SK-N-SH (cell line): ENCODE results near the gene OGDHL. TPM values are rescaled to one million over a fixed set of nuclear protein-coding genes. Genes with fewer than 3 reads are reported as not detected.

Source experiments
- CTCF ChIA-PET: fragments of 300-600, 350-600 bp; formaldehyde crosslinking; extraction: SDS; loops from one replicate; lab custom pipeline; 2021; lab: Yijun Ruan, JAX
- POLR2A ChIA-PET: fragments of 350-600 bp; sonication (Branson Sonifier 250); formaldehyde crosslinking; extraction: SDS; loops from one replicate; lab custom pipeline; 2020; ENCODE audit warnings: antibody characterized with exemption, inconsistent platforms; lab: Yijun Ruan, JAX
- DNase-seq: peaks from one replicate; pipeline ENCODE4 v3.0.0; 2012
- H2AFZ ChIP-seq: fragments of 200-600 bp; sonication (generic); 2 replicates; pipeline ENCODE4 v1.8.1; 2016; ENCODE audit warnings: antibody characterized with exemption, mild to moderate bottlenecking, low read depth
- H3F3A ChIP-seq: fragments of 200-600 bp; sonication (generic); replicated peaks from 2 replicates; pipeline ENCODE3; 2016; ENCODE audit warnings: antibody characterized with exemption, mild to moderate bottlenecking; ENCODE audit not compliant: insufficient read depth
- H3K27ac ChIP-seq, 2 experiments: fragments of 200-500 bp in 1 of 2; fragments of 200-600 bp in 1 of 2; sonication (Bioruptor generic) in 1 of 2; sonication (generic), shearing (Covaris generic) in 1 of 2; 2 replicates each; pipeline versions ENCODE4 v1.5.1 to v1.6.1; 2014 to 2016; ENCODE audit warnings: low read depth in 2 of 2, inconsistent platforms in 1 of 2, low read length in 1 of 2, mild to moderate bottlenecking in 1 of 2, mixed read lengths in 1 of 2
- H3K27me3 ChIP-seq: fragments of 200-600 bp; sonication (generic), shearing (Covaris generic); 2 replicates; pipeline ENCODE4 v1.6.1; 2016; ENCODE audit warnings: mixed run types; ENCODE audit not compliant: insufficient read depth
- H3K36me3 ChIP-seq, 2 experiments: fragments of 200-500 bp in 1 of 2; fragments of 200-600 bp in 1 of 2; sonication (Bioruptor generic) in 1 of 2; sonication (generic) in 1 of 2; replicated peaks in 1 of 2; 2 replicates each; pipeline versions ENCODE3 to v1.5.1; 2014 to 2016; ENCODE audit warnings: low read length in 1 of 2, mild to moderate bottlenecking in 1 of 2; ENCODE audit not compliant: insufficient read depth in 2 of 2, control insufficient read depth in 1 of 2
- H3K4me1 ChIP-seq, 2 experiments: fragments of 200-500 bp in 1 of 2; fragments of 200-600 bp in 1 of 2; sonication (Bioruptor generic) in 1 of 2; sonication (generic), shearing (Covaris generic) in 1 of 2; 2 replicates each; pipeline versions ENCODE4 v1.5.1 to v1.6.1; 2014 to 2016; ENCODE audit warnings: low read depth in 1 of 2, low read length in 1 of 2, mixed run types in 1 of 2; ENCODE audit not compliant: insufficient read depth in 2 of 2, control insufficient read depth in 1 of 2
- H3K4me2 ChIP-seq: fragments of 200-600 bp; sonication (generic), shearing (Covaris generic); 2 replicates; pipeline ENCODE4 v1.6.1; 2017; ENCODE audit warnings: mixed run types
- H3K4me3 ChIP-seq, 2 experiments: fragments of 200-500 bp in 1 of 2; fragments of 200-600 bp in 1 of 2; sonication (Bioruptor generic) in 1 of 2; sonication (generic), shearing (Covaris generic) in 1 of 2; 2 replicates each; pipeline versions ENCODE4 v1.5.1 to v1.8.1; 2014 to 2016; ENCODE audit warnings: low read depth in 2 of 2, inconsistent platforms in 1 of 2, low read length in 1 of 2, mild to moderate bottlenecking in 1 of 2, mixed read lengths in 1 of 2, moderate library complexity in 1 of 2
- H3K79me2 ChIP-seq: fragments of 200-600 bp; sonication (generic); 2 replicates; pipeline ENCODE4 v1.8.1; 2017; ENCODE audit warnings: mild to moderate bottlenecking; ENCODE audit not compliant: insufficient read depth
- H3K9ac ChIP-seq: fragments of 200-600 bp; sonication (generic); 2 replicates; pipeline ENCODE4 v1.6.1; 2017; ENCODE audit warnings: mixed run types
- H3K9me2 ChIP-seq: fragments of 200-600 bp; sonication (generic); 2 replicates; pipeline ENCODE4 v1.6.1; 2017; ENCODE audit warnings: mixed run types
- H3K9me3 ChIP-seq: fragments of 200-600 bp; sonication (generic); 2 replicates; pipeline ENCODE4 v1.6.1; 2017; ENCODE audit warnings: mixed run types, mild to moderate bottlenecking, moderate library complexity
- H4K20me1 ChIP-seq: fragments of 200-600 bp; sonication (generic); 2 replicates; pipeline ENCODE4 v1.6.1; 2017; ENCODE audit warnings: mild to moderate bottlenecking, mixed run types; ENCODE audit not compliant: insufficient read depth
- ELF1 ChIP-seq: IDR thresholded peaks from 2 replicates; pipeline ENCODE4 v1.4.0; 2012
- FOSL2 ChIP-seq: IDR thresholded peaks from 2 replicates; pipeline ENCODE4 v1.4.0; 2012; ENCODE audit warnings: low read depth, mild to moderate bottlenecking, moderate library complexity, borderline replicate concordance
- FOXJ3 ChIP-seq: sonication (generic); formaldehyde crosslinking; IDR thresholded peaks from 2 replicates; pipeline ENCODE4 v1.5.1; 2020; ENCODE audit warnings: mild to moderate bottlenecking, missing genetic modification reagents
- FOXM1 ChIP-seq: IDR thresholded peaks from 2 replicates; pipeline ENCODE4 v1.4.0; 2012; ENCODE audit warnings: low read depth, mild to moderate bottlenecking
- GABPA ChIP-seq: IDR thresholded peaks from 2 replicates; pipeline ENCODE4 v1.4.0; 2012; ENCODE audit warnings: low read depth, mild to moderate bottlenecking
- JUND ChIP-seq: IDR thresholded peaks from 2 replicates; pipeline ENCODE4 v1.4.0; 2012
- MXI1 ChIP-seq: IDR thresholded peaks from 2 replicates; pipeline ENCODE4 v1.6.1; 2012; ENCODE audit warnings: mild to moderate bottlenecking, low read depth, low read length, improper control_type of control experiment
- NRF1 ChIP-seq: IDR thresholded peaks from 2 replicates; pipeline ENCODE4 v1.6.1; 2012; ENCODE audit warnings: low read depth, mild to moderate bottlenecking, low read length
- POLR2AphosphoS5 ChIP-seq: IDR thresholded peaks from 2 replicates; pipeline ENCODE4 v1.6.1; 2012; ENCODE audit warnings: low read depth, low read length
- RAD21 ChIP-seq: IDR thresholded peaks from 2 replicates; pipeline ENCODE4 v1.6.1; 2012; ENCODE audit warnings: mild to moderate bottlenecking, low read length
- RCOR1 ChIP-seq: fragments of 150-350 bp; IDR thresholded peaks from 2 replicates; pipeline ENCODE4 v1.6.1; 2017; ENCODE audit warnings: antibody characterized with exemption, low read length
- RFX5 ChIP-seq: IDR thresholded peaks from 2 replicates; pipeline ENCODE4 v1.6.1; 2012; ENCODE audit warnings: mild to moderate bottlenecking, improper control_type of control experiment, low read length
- RXRA ChIP-seq: IDR thresholded peaks from 2 replicates; pipeline ENCODE4 v1.4.0; 2012; ENCODE audit warnings: low read depth, mild to moderate bottlenecking, borderline replicate concordance
- SIN3A ChIP-seq: IDR thresholded peaks from 2 replicates; pipeline ENCODE4 v1.6.1; 2012; ENCODE audit warnings: low read depth, mild to moderate bottlenecking, low read length, moderate library complexity, borderline replicate concordance
- SMC3 ChIP-seq: IDR thresholded peaks from 2 replicates; pipeline ENCODE4 v1.6.1; 2012; ENCODE audit warnings: low read depth, low read length, improper control_type of control experiment
- TAF1 ChIP-seq: IDR thresholded peaks from 2 replicates; pipeline ENCODE4 v1.6.1; 2012; ENCODE audit warnings: low read depth, mild to moderate bottlenecking, low read length, moderate library complexity, borderline replicate concordance
- WGBS: methylation state at CpG from one replicate; pipeline ENCODE4 v1.1.6; 2017; ENCODE audit warnings: low lambda C conversion rate; 5-methylcytosine and 5-hydroxymethylcytosine counted together
- polyA plus RNA-seq, 3 experiments: library from polyadenylated mRNA; depleted of rRNA; stranded (reverse); fragments of >200 nt; gene quantifications; 2 replicates each; pipeline ENCODE4 v1.2.3, GENCODE V29; 2012
- TF ChIP-seq, protein P1 (sequence below): fragments of 200-600 bp; sonication (generic); IDR thresholded peaks from 2 replicates; pipeline ENCODE4 v1.6.1; 2017; ENCODE audit warnings: antibody characterized with exemption, mild to moderate bottlenecking, moderate library complexity
- TF ChIP-seq, protein P2 (sequence below): IDR thresholded peaks from 2 replicates; pipeline ENCODE4; 2012
- TF ChIP-seq, protein P3 (sequence below): fragments of 150-350 bp; IDR thresholded peaks from 2 replicates; pipeline ENCODE4 v1.6.1; 2017; ENCODE audit warnings: antibody characterized with exemption, low read length, low read depth, borderline replicate concordance
- TF ChIP-seq, protein P4 (sequence below): IDR thresholded peaks from 2 replicates; pipeline ENCODE4 v1.4.0; 2012; ENCODE audit warnings: low read depth

OGDHL gene
- polyA plus RNA-seq, 1 of the 3 experiments (the other 2 are of a cell fraction) = 25.4 TPM

DNA sequence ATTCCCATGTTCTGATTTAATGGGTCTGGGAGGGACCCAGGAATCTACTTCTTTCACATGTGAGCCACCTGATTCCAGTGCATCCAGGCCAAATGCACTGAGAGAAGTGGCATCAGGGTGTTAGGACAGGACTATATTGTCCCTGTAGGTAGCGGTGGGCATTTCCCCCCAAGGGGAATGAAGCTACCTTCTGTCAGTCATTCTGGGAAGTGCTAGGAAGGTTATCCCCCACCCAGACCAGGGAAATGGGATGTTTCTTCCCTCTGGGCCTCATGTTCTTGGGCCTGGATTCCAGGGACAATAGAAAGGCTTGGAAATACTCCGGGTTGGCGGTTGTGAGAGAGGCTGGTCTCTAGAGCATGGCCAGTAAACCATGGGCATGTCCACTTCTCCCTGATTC, 61.9 kb downstream of the OGDHL start:
- Histone ChIP-seq H3K4me2 (no peak overlapping the region), H3K9me2 (no peaks in the 10 kb centered on the region), H3K4me3 (no peak overlapping the region), H3K36me3 (no peaks in the 10 kb centered on the region), H4K20me1 (no peaks in the 10 kb centered on the region), H2AFZ (no peak overlapping the region), H3K79me2 (no peaks in the 10 kb centered on the region), H3K27ac (no peak overlapping the region), H3K9ac (no peak overlapping the region), H3K9me3 (no peaks in the 10 kb centered on the region), H3K4me1 (no peaks in the 10 kb centered on the region), H3K27me3 (no peaks in the 10 kb centered on the region; the same call in 1 of the 2 replicates), H3F3A (no peaks in the 10 kb centered on the region)
- TF ChIP-seq JUND = no peak
- no peak for TF ChIP-seq FOXJ3 (CRISPR knock-in tag)
- no peak for TF ChIP-seq RAD21
- TF ChIP-seq MXI1 = no peak
- no peak for TF ChIP-seq NRF1
- TF ChIP-seq GABPA = no peak
- no peak for TF ChIP-seq SIN3A
- TF ChIP-seq, protein P1, sequence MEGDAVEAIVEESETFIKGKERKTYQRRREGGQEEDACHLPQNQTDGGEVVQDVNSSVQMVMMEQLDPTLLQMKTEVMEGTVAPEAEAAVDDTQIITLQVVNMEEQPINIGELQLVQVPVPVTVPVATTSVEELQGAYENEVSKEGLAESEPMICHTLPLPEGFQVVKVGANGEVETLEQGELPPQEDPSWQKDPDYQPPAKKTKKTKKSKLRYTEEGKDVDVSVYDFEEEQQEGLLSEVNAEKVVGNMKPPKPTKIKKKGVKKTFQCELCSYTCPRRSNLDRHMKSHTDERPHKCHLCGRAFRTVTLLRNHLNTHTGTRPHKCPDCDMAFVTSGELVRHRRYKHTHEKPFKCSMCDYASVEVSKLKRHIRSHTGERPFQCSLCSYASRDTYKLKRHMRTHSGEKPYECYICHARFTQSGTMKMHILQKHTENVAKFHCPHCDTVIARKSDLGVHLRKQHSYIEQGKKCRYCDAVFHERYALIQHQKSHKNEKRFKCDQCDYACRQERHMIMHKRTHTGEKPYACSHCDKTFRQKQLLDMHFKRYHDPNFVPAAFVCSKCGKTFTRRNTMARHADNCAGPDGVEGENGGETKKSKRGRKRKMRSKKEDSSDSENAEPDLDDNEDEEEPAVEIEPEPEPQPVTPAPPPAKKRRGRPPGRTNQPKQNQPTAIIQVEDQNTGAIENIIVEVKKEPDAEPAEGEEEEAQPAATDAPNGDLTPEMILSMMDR = no peak
- TF ChIP-seq, protein P2, sequence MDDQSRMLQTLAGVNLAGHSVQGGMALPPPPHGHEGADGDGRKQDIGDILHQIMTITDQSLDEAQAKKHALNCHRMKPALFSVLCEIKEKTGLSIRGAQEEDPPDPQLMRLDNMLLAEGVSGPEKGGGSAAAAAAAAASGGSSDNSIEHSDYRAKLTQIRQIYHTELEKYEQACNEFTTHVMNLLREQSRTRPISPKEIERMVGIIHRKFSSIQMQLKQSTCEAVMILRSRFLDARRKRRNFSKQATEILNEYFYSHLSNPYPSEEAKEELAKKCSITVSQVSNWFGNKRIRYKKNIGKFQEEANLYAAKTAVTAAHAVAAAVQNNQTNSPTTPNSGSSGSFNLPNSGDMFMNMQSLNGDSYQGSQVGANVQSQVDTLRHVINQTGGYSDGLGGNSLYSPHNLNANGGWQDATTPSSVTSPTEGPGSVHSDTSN = no peak
- TF ChIP-seq RCOR1 = no peak
- no peak for TF ChIP-seq POLR2AphosphoS5
- TF ChIP-seq SMC3 = no peak
- no peak for TF ChIP-seq ELF1
- no peak for TF ChIP-seq FOXM1
- 58% methylated on average over 3 of the region's 3 CpGs for WGBS
- DNase-seq = no peak
- CTCF ChIA-PET = no interaction called here
- POLR2A ChIA-PET = no interaction called here

DNA sequence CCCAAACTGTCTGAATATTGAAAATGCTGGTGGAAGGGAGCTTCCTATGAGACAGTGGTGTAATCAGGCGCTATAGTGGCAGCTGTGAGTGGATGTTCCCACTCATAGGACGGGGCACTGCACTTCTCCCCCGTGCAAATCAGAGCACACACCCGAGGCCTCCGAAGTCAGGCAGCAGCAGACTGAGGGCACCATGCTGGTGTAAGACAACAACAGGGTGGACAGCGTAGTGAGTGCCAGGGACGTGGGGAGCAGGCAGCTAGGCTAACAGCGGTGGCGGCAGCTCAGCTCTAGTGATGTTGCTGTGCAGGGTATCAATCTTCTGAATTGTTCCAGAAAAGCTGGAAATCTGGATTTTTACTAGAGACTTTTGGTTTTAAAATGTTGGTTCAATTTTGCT, 63.4 kb downstream of the OGDHL start:
- Histone ChIP-seq H2AFZ (no peak overlapping the region), H3K9me3 (no peaks in the 10 kb centered on the region), H3K27me3 (no peaks in the 10 kb centered on the region; the same call in 1 of the 2 replicates), H3K9me2 (no peaks in the 10 kb centered on the region), H3K4me2 (no peak overlapping the region), H3K9ac (no peak overlapping the region), H3K36me3 (no peaks in the 10 kb centered on the region), H4K20me1 (no peaks in the 10 kb centered on the region), H3K4me1 (no peaks in the 10 kb centered on the region), H3K79me2 (no peaks in the 10 kb centered on the region), H3K27ac (no peak overlapping the region), H3K4me3 (no peak overlapping the region), H3F3A (no peaks in the 10 kb centered on the region)
- no peak for DNase-seq
- ChIA-PET POLR2A (no interaction called here), CTCF (interaction anchor here (1.1 kb wide), 1 partner anchor 10 kb away, joined by 3 read pairs; no protein-coding TSS in a partner anchor)
- whole genome bisulfite sequencing = 71% methylated on average over 7 of the region's 9 CpGs
- TF ChIP-seq RFX5 (no peak), GABPA (no peak), POLR2AphosphoS5 (no peak), FOXJ3 (CRISPR knock-in tag) (no peak), TAF1 (no peak), FOSL2 (no peak), RXRA (no peak), SMC3 (no peak)
- TF ChIP-seq, protein P3, sequence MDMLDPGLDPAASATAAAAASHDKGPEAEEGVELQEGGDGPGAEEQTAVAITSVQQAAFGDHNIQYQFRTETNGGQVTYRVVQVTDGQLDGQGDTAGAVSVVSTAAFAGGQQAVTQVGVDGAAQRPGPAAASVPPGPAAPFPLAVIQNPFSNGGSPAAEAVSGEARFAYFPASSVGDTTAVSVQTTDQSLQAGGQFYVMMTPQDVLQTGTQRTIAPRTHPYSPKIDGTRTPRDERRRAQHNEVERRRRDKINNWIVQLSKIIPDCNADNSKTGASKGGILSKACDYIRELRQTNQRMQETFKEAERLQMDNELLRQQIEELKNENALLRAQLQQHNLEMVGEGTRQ = no peak
- TF ChIP-seq, protein P4, sequence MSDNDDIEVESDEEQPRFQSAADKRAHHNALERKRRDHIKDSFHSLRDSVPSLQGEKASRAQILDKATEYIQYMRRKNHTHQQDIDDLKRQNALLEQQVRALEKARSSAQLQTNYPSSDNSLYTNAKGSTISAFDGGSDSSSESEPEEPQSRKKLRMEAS = no peak
